GM21515 (cell line): ENCODE results near the gene HGFAC.

Source experiments
- ATAC-seq: cut with Tn5 transposase; IDR thresholded peaks from one replicate; pipeline ENCODE4 v1.9.1; 2021; ENCODE audit not compliant: unreplicated experiment

The HGFAC gene

DNA sequence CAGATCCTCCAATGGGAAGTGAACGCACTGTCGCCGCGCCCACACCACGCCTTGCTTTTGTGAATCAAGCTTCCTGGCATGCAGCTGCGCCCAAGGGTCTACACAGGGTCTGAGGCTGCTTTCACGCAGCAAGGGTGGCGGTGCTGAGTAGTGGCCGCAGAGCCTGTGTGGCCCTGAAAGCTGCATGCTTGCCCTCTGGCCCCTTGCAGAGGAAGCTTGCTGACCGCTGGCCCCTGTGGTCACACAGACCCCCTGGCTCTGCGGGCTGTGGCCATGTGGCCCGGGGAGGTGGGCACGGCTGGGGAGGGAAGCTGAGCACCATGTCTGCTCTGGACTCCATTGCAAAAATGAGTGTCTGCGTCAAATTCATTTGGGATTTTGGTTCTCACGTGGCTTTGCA is 30.1 kb downstream of the HGFAC start:
- no peak for ATAC-seq

DNA sequence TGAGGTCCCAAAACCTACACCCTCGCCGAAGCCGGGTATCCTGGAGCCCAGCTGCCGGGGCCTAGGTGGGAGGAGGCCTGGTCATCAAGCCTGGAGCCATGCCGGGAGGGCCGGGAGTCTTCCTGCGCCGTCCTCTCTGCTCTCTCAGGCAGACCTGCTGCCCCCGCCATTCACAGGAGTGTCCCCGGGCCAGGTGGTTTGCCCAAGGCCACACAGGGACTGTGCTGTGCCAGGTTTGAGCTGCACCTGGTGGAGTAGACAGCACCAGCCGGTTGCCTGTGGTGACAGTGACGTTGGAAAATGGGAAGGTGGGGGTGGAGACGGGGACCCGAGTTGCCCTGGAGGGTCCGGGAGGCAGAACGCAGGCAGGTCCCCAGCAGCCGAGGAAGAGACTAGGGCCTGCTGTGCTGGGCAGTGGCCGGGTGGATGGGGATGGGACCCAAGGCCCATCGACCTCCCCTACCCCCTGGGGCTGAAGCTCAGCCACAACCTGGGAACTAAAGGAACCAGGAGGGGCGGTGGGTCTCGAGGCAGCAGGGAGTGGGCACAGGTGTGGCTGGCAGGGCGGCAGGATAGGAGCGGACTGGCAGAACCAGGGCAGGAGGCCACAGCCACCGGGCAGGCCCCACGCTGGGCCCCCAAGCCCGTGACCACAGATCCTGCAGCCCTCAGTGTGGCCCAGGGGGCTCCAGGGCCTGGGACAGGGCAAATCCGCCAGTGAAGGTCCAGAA is 30.8 kb downstream of the HGFAC start:
- no peak for ATAC-seq

DNA sequence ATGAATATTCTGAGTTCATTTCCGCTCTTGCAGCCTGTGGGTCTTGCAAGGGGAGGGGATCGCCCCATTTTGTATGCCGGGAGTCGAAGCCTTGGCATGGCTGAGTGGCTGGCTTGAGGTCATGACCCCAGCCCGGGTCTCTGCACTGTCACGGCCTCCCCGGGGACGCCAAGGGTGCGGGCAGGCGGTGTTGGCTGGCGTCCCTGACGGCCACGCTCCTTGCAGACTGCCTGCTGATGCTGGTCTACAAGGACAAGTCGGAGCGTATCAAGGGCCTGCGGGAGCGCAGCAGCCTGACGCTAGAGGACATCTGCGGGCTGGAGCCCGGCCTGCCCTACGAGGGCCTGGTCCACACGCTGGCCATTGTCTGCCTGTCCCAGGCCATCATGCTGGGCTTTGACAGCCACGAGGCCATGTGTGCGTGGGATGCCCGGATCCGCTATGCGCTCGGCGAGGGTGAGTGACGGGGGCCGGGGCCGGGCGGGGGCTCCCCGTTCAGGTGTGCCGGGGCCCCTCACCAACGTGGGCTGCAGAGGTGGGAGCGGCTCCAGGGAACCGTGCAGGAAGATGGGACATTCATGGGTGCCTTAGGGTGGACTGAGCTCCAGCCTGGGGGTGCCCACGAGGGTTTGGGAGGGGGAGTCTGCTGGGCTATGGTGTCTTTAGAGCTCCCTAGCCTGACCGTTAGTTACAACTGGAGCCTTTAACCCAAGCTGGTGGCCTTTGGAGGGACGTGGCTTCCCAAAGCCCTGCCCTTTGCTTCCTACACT is 31.6 kb downstream of the HGFAC start:
- no peak for ATAC-seq

DNA sequence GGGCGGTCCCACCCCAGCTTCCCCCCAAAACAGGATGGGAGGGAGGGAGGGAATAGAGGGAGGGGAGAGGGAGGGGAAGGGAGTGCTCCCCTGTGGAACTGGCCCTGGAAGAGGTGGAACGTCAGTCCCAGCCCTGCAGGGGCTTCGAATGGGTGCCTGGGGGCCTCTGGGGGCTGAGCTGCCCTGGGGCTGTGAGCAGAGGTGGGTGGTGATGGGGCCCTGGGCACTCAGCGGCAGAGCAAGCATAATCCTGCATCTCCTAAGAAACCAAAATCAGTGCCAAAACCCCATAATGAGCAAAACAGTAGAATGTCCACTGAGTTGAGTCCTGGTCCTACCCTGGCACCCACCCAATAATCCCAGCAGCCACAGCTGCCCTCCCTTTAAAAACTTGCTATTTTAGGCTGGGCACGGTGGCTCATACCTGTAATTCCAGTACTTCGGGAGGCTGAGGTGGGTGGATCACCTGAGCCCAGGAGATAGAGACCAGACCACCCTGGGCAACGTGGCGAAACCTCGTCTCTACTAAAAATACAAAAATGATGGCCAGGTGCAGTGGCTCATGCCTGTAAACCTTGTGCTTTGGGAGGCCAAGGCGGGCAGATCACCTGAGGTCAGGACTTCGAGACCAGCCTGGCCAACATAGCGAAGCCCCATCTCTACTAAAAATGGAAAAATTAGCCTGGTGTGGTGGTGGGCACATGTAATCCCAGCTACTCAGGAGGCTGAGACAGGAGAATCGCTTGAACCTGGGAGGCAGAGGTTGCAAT is 32.4 kb downstream of the HGFAC start:
- ATAC-seq = no peak

DNA sequence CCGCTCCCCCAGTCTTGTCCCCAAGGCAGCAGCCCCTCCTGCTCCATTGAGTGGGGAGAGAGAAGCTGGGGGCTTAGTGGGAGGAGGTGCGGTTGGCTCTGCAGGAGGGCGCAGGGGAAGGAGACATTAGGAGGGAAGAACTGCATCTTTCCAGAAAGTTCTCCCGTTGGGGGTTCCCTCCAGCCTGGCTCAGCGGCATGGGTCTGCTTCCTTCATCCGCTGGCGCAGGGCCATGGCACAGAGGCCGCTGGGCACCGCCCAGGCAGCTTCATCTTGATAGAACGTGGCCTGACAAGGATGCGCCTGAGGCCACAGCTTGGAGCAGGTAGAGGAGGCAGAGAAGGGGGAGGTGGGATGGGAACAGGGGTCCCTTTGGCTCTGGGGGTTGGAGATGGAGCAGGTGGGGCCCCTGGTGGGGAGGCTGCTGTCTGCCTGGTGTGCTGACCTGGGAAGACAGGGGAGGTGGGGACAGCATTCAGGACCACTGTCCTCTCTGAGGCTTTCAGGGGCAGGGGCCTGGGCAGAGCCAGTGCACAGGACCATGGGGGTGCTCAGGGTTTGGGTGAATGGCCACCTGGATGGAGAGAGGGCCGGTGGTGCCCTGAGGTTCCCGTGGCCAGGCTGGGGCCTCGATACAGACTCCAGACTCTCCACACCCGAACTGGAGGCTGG is 33.4 kb downstream of the HGFAC start:
- no peak for ATAC-seq

DNA sequence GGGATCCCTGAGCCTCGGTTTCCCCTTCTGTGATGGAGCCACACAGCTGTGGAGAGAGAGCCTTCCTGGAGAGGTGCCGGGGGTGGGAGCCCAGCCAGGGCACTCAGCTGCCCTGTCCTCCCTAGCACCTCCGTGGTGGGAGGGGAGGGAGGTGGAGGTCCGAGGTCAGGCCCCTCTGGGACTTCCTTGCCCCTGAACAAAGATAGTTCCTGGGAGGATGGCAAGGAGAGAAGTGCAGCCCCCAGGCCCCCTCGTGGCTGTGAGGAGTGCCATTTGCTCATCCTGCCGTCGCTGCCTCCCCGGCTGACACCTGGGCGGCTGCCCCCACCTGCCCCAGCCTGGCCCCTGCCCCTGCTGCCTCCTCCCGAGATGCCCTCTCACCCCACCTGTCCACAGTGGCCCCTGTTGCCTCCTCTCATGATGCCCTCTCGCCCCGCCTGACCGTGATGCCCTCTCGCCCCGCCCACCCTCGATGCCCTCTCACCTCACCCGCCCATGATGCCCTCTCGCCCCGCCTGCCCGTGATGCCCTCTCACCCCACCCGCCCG is 34.0 kb downstream of the HGFAC start:
- no peak for ATAC-seq

DNA sequence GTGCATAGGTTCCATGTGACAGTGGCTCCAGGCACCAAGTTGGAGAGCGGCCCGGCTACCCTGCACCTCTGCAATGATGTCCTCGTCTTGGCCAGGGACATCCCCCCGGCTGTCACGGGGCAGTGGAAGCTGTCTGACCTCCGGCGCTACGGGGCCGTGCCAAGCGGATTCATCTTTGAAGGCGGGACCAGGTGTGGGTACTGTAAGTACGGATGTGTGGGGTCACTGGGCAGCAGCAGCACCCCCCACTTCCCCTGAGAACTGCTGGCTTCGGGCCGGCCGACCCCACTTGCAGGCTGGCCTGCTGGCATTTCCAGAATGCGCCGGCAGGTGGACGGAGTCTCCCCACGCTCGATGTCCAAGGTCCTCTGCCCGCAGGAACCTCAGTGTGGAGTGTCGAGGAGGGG is 34.6 kb downstream of the HGFAC start:
- no peak for ATAC-seq

DNA sequence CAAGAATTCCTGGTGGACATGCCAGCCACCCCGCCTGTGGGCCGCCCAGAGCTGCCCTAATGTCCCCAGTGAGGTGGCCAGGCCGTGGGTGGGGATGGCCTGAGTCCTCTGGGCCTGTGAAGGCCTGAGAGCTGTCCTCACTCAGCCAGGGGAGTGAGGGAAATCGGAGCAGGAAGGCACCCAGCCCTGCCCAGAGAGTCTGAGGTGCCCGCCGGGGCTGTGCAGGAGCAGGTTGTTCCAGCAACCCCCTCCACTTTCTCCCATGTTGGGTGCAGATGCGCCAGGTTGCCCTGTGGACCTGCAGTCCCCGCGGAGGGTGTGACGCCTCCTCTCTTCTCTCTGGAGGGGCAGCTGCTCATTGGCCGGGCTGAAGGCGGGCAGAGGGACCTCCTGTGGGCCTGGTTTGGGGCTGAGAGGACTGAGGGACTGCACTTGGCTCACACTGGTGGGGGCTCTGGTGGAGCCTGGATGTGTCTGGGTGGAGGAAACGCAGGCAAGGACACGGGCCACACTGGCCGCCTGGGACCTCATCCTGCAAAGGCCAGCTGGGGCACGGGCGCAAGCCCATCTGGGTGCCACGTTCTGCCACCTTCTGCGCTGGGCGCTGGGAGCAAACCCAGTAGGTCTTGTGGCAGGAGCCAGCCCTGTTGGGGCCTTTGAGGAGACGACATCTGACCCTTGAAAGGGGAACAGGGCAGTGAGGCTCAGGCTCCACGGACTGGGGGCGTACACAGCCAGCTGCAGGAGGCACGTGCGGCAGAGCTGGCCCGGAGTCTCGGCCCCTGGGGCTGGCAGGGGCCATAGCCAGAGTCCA is 35.4 kb downstream of the HGFAC start:
- ATAC-seq = no peak

DNA sequence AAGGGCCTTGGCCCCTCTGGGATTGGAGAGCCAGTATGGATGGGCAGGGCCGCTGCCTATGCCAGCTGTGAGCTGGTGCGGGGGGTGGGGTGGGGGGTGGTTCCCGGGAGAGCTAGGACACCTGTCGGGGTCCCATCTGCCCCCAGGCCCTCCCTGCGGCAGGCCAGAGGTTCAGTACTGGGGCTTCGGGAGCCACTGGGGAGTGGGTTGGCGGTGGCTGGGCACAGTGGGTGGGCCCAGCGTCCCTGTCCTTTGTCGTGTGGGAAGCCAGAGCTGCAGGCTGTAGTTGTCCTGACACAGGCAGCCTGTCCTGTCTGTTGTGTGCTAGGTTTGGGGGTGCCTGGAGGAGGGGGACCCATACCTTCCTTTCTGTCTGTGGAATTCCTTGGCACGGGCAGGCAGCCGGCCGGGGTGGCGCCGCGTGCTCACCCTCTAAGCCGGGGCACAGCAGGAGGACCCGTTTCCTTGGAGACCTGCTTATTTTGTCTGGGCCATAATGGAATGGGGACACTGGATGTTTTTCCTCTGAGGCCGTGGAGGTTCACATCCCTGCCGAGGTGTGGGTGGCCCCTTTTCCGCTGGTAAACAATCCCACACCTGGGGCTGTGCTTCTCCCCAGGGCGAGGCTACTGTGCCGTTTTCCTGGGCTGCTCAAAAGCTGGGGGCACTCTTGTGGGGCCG is 36.1 kb downstream of the HGFAC start:
- no peak for ATAC-seq

DNA sequence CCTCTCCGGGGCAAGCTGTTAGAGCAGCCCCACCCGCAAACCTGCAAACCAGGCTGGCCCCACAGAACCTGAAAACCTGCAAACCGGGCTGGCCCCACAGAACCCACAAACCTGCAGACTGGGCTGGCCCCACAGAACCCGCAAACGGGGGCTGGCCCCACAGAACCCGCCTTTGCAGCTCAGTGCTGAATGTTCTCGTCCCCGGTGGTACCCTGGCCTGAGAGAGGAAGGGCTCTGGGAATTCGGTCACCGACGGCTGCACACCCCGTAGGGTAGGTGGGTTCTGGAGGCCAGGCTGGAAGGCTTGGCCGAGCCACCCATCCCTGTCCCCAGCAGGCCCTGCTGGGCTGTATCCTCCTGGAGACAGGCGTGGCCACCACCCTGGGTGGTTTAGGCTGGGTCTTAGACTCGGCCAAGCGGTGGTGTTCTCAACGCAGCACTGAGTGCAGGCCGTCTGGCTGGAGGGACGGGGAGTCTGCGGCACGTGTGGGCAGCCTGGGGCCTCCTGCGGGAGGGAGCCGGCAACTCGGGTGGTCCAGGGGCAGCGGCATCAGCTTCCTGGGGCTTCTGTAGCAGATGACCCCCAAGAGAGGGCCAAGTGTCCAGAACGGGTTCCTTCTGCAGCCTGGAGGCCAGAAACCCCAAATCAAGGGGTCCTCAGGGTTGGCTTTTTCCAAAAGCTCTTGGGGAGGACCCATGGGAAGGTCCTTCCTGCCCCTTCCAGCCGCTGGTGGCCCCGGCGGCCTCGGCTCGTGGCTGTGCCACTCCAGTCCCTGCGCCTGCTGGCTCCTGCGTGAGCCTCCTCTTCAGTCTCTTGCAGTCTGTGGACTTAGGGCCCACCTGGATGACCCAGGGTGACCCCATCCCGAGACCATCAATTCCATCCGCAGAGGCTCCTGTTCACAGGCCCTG is 36.9 kb downstream of the HGFAC start:
- no peak for ATAC-seq

DNA sequence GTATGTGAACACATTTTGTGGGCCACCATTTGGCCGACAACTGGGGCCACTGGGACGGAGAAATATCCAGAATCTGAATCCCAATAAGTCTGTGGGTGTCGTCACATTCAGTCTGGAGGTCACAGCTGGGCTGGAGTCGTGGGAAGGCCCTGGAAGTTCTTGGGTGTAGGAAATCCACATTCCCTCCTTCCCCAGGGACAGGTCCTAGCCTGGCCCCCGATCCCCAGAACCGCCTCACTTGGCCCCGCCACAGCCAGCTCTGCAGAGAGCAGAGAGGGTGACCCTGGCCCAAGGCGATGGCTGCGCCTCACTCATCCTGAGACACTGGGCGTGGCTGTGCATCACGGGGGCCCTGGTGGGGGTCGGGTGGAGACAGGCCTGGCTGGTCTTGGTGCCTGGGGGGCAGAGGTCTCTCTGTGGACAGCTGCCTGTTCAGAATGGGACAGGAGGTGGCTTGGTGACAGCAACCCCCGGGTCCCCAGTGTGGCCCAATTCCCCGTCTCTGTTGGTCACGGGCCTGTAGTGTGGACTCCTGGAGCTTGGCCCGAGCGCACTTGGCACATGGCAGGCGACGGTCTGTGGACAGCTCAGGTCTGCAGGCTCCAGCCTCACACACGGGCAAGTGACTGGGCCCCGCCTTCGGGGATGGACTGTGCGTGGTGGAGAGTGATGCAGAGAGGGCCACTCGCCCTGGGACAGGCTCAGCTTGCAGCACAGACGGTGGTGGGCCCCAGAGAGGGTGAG is 37.8 kb downstream of the HGFAC start:
- ATAC-seq = no peak

DNA sequence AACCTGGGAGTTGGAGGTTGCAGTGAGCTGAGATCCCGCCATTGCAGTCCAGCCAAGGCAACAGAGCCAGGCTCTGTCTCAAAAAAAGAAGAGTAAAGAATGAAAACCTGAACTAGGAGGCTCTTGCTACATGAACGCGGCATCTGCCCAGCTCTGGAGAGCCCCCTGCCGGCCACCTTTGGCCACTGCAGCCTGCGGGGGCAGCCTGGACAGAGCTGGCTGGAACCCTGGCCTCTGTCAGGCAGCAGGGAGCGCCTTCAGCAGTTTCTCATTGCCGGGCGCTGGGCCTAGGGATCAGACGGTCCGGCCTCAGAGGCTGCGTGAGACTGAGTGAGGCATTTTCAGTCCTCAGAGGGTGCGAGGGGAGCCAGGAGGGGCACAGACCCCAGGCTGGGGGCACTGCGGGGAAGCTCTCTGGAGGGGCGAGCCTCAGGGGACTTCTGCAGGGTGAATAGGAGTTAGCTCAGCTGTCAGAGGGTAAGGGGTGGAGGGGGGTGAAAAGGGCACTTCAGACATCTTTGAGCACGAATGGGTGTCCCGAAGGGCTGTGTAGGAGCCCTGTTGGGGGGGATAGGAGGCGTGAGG is 38.9 kb downstream of the HGFAC start:
- peak; percentile 65 for ATAC-seq

DNA sequence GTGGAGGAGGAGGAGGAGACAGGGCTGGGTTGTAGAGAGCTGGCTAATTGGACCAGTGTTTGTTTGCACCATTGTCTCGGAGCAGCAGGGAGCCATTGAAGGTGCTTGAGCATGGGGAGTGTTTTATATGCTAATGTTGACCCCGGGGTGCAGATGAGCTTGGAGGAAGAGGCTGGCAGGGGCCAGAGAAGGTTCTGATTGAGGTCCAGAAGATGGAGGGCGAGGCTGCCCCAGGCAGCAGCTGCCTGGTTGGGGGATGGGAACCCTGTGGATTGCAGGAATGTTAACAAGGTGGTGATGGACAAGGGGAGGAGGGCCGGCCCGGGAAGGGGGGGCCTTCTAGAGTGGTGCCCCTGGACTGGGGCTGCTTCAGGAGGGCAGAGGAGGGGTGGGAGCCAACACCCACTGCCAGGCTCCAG is 39.4 kb downstream of the HGFAC start:
- no peak for ATAC-seq

DNA sequence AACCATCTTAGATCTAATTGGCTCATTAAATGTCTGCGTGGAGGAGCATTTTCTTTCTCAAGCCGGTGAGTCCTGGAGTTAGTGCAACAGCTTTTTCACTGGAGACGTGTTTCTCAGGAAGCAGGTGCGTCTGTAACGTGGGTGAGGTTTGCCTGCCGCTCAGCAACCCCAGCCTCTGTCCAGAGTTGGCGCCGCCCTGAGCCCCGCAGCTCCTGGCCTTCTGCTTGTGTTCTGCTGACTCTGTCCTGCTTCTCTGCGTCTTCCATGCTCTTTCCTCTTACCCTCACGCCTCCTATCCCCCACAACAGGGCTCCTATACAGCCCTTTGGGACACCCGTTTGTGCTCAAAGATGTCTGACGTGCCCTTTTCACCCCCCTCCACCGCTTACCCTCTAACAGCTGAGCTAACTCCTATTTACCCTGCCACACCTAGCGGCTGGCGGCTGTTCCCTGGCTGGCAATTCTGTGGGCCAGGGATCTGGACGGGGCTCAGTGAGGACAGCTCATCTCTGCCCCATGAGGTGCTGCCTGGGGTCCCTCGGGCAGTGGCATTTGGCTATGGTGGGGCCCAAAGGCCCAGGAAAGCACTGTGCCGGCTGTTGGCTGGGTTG is 40.1 kb downstream of the HGFAC start:
- ATAC-seq = no peak

DNA sequence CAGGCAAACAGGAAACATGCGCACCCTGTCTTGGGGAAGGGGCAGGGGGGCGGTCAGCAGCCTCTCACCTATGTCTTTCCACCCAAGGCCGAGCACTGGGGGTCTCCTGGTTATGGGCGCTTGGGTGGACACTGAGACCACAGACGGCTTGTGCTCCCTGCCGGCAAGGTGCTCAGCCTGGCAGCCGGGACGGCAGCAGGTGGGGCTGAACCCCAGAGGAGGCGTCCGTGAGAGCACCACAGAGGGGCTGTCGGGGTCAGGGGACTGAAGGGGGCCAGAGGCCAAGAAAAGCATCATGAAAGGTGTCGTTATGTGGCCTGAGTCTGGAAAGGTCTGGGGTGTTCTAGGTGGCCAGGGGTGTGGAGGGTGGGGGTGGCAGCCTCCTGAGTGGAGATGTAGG is 40.9 kb downstream of the HGFAC start:
- no peak for ATAC-seq

DNA sequence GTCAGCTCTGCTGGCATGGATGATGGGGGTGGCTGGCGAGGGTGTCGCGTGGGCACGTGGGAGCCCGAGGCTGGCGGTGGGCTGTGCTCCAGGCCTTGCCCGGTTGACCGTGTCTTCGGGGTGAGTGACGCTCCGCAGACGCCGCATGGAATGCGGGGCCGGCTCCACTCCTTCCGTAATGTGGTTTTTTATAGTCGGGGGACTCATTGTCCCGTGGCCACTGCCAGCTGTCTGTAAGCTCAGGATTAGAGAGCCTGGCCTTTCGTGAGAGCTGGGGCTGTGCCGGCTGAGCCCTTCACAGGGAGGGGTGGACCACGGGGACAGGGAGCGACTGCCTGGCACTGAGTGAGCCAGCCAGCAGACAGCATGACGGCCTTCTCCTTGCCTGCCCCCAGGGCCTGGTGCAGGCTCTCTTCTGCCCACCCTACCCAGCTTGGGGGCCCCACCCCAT is 41.7 kb downstream of the HGFAC start:
- ATAC-seq = no peak
